Tibial nerve (tissue), 4 donors: ENCODE measurements around the gene PLCG2. TPM values are rescaled to one million over a fixed set of nuclear protein-coding genes. Genes with fewer than 3 reads are reported as not detected.

ENCODE experiments used
- DNase-seq, 2 donors: peaks; one replicate each; pipeline ENCODE4 v3.0.0-alpha.2; 2019; ENCODE audit warnings: low spot score in 2 of 2
- H3K27ac ChIP-seq, 4 donors: fragments of 200-600 bp; sonication (generic) in 3 of 4; one replicate each; pipeline ENCODE4 v1.5.1; 2017 to 2019; ENCODE audit warnings: mild to moderate bottlenecking in 1 of 4
- H3K27me3 ChIP-seq, 2 donors: fragments of 200-600 bp; sonication (generic) in 1 of 2; one replicate each; pipeline versions ENCODE4 v1.5.1 to v1.6.0; 2017 to 2019
- H3K36me3 ChIP-seq, 3 donors: fragments of 200-600 bp; sonication (generic); one replicate each; pipeline ENCODE4 v1.5.1; 2018 to 2019
- H3K4me1 ChIP-seq, 4 donors: fragments of 200-600 bp; sonication (generic) in 3 of 4; one replicate each; pipeline ENCODE4 v1.5.1; 2017 to 2019
- H3K4me3 ChIP-seq, 4 donors: fragments of 200-600 bp; sonication (generic) in 3 of 4; one replicate each; pipeline ENCODE4 v1.5.1; 2017 to 2019; ENCODE audit warnings: mild to moderate bottlenecking in 1 of 4, moderate library complexity in 1 of 4
- H3K9me3 ChIP-seq, 4 donors: fragments of 200-600 bp; sonication (generic) in 3 of 4; one replicate each; pipeline ENCODE4 v1.5.1; 2017 to 2019
- EP300 ChIP-seq, 2 donors: sonication (generic); formaldehyde crosslinking; IDR thresholded peaks; one replicate each; pipeline ENCODE4 v1.6.1; 2017; ENCODE audit warnings: antibody characterized with exemption in 2 of 2, mild to moderate bottlenecking in 1 of 2
- POLR2A ChIP-seq, 2 donors: fragments of 450-650 bp; IDR thresholded peaks; one replicate each; pipeline ENCODE4 v1.6.1; 2017; ENCODE audit warnings: antibody characterized with exemption in 2 of 2, mild to moderate bottlenecking in 2 of 2, moderate library complexity in 2 of 2
- WGBS, 2 donors: methylation state at CpG; one replicate each; pipeline ENCODE4 v1.1.5; 2018; 5-methylcytosine and 5-hydroxymethylcytosine counted together
- total RNA-seq, 4 donors: library from RNA; depleted of rRNA; stranded (reverse); fragments of >200 nt; gene quantifications; one replicate each; pipeline ENCODE4 v1.1.0, GENCODE V29; 2016
- TF ChIP-seq, protein P1 (sequence below), 5 experiments: fragments of 200-600 bp in 3 of 5; fragments of 450-650 bp in 2 of 5; sonication (generic) in 3 of 5; IDR thresholded peaks; one replicate each; pipeline ENCODE4 v1.5.1; 2016 to 2019; ENCODE audit warnings: antibody characterized with exemption in 5 of 5, mild to moderate bottlenecking in 3 of 5, moderate library complexity in 2 of 5

PLCG2 gene
- total RNA-seq, 4 donors from 2014 or later, result 13.0 to 28.5 (median 18.9) TPM

DNA sequence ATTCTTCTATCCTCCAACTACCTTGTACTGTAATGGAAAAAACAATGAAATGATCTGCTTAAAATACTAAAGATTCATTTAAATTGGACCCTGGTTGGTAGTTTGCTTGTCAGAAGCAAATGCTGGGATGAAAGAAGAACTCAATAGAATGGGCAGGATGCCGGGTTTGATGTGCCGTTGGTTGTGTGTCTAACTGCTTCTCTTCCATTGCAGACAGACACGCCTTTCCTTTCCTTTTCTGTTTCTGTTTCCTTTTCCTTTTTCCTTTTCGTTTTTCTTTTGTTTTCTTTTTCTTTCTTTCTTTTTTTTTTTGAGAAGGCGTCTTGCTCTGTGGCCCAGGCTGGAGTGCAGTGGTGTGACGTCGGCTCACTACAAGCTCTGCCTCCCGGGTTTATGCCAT lies 64.6 kb downstream of the PLCG2 start:
- no peaks in the 10 kb centered on the region for H3K4me1 ChIP-seq
- no peaks in the 10 kb centered on the region for H3K27me3 ChIP-seq
- DNase-seq, result no peak
- 83 to 88% methylated on average over 8 of the region's 8 CpGs for WGBS, 2 donors
- H3K36me3 ChIP-seq, result no peaks in the 10 kb centered on the region
- H3K9me3 ChIP-seq, result peaks cover 0 to 17% (median 0%) of the 10 kb centered on the region in 4 donors
- no peak overlapping the region for H3K27ac ChIP-seq
- no peak overlapping the region for H3K4me3 ChIP-seq
- no peak for TF ChIP-seq EP300 (IDR thresholded peaks at IDR 0.05)
- TF ChIP-seq, protein P1, sequence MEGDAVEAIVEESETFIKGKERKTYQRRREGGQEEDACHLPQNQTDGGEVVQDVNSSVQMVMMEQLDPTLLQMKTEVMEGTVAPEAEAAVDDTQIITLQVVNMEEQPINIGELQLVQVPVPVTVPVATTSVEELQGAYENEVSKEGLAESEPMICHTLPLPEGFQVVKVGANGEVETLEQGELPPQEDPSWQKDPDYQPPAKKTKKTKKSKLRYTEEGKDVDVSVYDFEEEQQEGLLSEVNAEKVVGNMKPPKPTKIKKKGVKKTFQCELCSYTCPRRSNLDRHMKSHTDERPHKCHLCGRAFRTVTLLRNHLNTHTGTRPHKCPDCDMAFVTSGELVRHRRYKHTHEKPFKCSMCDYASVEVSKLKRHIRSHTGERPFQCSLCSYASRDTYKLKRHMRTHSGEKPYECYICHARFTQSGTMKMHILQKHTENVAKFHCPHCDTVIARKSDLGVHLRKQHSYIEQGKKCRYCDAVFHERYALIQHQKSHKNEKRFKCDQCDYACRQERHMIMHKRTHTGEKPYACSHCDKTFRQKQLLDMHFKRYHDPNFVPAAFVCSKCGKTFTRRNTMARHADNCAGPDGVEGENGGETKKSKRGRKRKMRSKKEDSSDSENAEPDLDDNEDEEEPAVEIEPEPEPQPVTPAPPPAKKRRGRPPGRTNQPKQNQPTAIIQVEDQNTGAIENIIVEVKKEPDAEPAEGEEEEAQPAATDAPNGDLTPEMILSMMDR (IDR thresholded peaks at IDR 0.05), result no peak
- TF ChIP-seq POLR2A (IDR thresholded peaks at IDR 0.05), result no peak

DNA sequence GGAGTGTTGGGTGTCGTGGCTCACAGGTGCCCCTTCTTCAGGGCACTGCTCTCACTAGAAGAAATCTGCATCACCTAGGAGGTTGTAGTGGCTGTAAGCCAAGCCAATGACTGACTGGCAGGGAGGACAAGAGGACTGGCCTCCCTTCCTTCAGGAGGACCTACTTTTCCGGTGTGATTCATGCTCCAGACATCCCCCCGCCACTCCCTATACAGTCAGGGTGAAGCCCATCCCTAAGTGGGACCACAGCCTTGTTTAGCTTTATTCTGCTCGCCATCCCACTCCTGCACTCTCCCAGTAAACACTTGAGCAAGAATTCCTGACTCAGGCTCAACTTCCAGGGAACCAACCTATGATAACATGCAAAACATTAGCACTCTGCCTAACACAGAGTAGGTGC lies 67.0 kb downstream of the PLCG2 start:
- Histone ChIP-seq H3K27me3 (no peaks in the 10 kb centered on the region), H3K9me3 (peaks cover 0 to 17% (median 0%) of the 10 kb centered on the region in 4 donors), H3K4me1 (no peaks in the 10 kb centered on the region), H3K36me3 (no peaks in the 10 kb centered on the region), H3K27ac (no peak overlapping the region), H3K4me3 (no peak overlapping the region)
- 76 to 81% methylated on average over 4 of the region's 4 CpGs for WGBS, 2 donors
- TF ChIP-seq POLR2A (IDR thresholded peaks at IDR 0.05), result no peak
- TF ChIP-seq, protein P1 (IDR thresholded peaks at IDR 0.05), result no peak
- TF ChIP-seq EP300 (IDR thresholded peaks at IDR 0.05), result no peak
- DNase-seq, result no peak

DNA sequence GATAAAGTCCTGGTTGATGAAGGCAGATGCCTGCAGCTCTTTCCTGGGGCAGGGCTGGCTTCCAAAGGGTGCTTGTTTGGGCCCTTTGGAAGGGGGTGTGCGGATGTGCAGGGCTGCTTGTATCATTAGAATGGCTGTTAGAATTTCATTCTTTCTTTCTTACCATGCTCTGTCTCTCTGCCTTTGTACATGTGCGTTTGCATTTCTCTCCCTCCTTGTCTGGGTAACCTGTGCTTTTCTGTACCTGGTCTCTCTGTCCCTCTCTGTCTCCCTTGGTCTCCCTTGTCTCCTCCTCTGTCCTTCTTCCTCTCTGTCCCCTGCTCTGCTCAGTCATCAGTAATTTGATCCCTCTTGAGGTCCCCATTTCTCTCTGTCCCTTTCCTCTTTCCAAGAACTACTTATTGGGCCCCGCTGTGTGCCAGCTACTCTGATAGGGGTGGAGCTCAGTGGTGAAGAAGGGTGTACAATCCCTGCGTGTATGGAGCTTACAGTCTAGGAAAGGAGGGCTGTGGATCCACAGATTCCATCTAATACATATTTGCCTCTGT lies 69.3 kb downstream of the PLCG2 start:
- TF ChIP-seq POLR2A (IDR thresholded peaks at IDR 0.05), result no peak
- TF ChIP-seq, protein P1 (IDR thresholded peaks at IDR 0.05), result no peak
- no peak for TF ChIP-seq EP300 (IDR thresholded peaks at IDR 0.05)

DNA sequence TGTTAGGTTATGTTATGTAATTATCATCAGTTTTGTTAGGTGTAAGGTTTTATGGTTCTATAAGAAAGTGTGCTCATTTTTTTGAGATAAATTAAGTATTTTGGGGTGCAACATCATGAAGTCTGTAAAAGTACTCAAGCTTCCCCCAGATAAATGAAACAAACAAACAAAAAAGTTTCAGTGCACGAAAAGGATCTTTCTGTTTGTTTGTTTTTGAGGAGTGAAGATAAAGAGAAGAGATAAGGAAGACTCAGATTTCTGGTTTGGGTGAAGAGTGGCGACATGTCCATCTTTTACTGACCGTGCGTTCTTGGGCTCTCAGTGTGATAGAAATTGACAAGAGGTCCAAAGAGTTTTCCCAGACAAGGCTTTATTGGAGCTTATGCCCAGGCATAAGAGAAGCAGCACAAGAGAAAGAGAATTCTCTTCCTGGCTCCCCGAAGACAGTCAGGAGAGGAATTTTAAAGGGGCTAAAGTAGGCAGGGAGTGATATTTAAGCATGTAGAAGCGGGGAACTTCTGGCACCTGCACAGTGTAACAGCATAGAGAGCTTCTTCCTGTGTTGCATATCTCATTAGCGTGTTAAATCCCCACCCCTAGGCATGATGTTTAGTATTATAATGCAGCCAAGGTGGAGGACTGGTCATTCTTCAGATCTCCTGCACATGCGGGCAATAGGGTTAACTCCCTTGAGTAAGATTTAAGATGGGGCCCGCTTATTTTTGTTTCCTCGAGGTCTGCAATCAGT lies 71.3 kb downstream of the PLCG2 start:
- H3K27me3 ChIP-seq, result no peaks in the 10 kb centered on the region
- H3K4me1 ChIP-seq, result no peaks in the 10 kb centered on the region
- TF ChIP-seq EP300 (IDR thresholded peaks at IDR 0.05) (no peak), POLR2A (IDR thresholded peaks at IDR 0.05) (no peak)
- TF ChIP-seq, protein P1 (IDR thresholded peaks at IDR 0.05), result no peak
- H3K9me3 ChIP-seq, result peaks cover 0 to 17% (median 0%) of the 10 kb centered on the region in 4 donors
- no peak for DNase-seq
- 63 to 71% methylated on average over 10 of the region's 10 CpGs for WGBS, 2 donors
- no peak overlapping the region for H3K27ac ChIP-seq
- no peak overlapping the region for H3K4me3 ChIP-seq
- H3K36me3 ChIP-seq, result no peaks in the 10 kb centered on the region

More for the DNA sequence above, 69.3 kb downstream of the PLCG2 start:
- 60 to 72% methylated on average over 4 of the region's 4 CpGs for WGBS, 2 donors
- Histone ChIP-seq H3K4me3 (no peak overlapping the region), H3K27ac (no peak overlapping the region), H3K36me3 (no peaks in the 10 kb centered on the region), H3K4me1 (no peaks in the 10 kb centered on the region), H3K9me3 (peaks cover 0 to 17% (median 0%) of the 10 kb centered on the region in 4 donors), H3K27me3 (no peaks in the 10 kb centered on the region)
- no peak for DNase-seq

DNA sequence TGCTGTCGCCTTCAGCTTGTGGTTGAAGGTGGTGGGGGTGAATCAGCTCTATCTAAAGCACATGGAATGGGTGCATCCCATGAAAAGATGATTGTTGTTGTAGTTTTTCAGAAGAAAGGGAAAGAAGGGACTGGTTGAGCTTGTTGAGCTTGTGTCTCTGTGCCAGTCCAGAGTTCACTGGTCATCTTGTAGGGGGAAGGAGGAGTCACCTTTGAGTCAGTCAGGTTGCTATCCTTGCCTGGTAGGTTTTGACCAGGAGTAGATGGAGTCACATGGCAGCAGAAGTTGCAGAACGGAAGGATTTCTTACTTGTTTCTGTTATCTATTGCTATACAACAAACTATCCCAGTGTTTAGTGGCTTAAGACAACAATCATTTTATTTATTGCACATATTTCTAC lies 73.3 kb downstream of the PLCG2 start:
- no peaks in the 10 kb centered on the region for H3K4me1 ChIP-seq
- H3K36me3 ChIP-seq, result no peaks in the 10 kb centered on the region
- WGBS, 2 donors, result 72 to 78% methylated on average over 2 of the region's 2 CpGs
- H3K9me3 ChIP-seq, result peaks cover 0 to 5% (median 0%) of the 10 kb centered on the region in 4 donors
- H3K4me3 ChIP-seq, result no peak overlapping the region
- no peak for DNase-seq
- H3K27ac ChIP-seq, result no peak overlapping the region
- no peak for TF ChIP-seq EP300 (IDR thresholded peaks at IDR 0.05)
- H3K27me3 ChIP-seq, result no peaks in the 10 kb centered on the region
